Mammary epithelial cell (primary cell): ENCODE measurements around the gene KCNAB2.

ENCODE experiments used
- EZH2 ChIP-seq: IDR thresholded peaks from 2 replicates; pipeline ENCODE4 v1.6.1; 2012; ENCODE audit warnings: low read length, inconsistent platforms, borderline replicate concordance
- TF ChIP-seq, protein P1 (sequence below), 2 donors: IDR thresholded peaks in 1 of 2; conservative IDR thresholded peaks in 1 of 2; 2 replicates each; pipeline ENCODE4 v1.5.1; 2011 to 2012; ENCODE audit warnings: inconsistent platforms in 2 of 2, low read length in 2 of 2, mild to moderate bottlenecking in 2 of 2, control low read depth in 1 of 2, low read depth in 1 of 2; ENCODE audit not compliant: insufficient read depth in 1 of 2; ENCODE audit errors: extremely low read depth in 1 of 2

DNA sequence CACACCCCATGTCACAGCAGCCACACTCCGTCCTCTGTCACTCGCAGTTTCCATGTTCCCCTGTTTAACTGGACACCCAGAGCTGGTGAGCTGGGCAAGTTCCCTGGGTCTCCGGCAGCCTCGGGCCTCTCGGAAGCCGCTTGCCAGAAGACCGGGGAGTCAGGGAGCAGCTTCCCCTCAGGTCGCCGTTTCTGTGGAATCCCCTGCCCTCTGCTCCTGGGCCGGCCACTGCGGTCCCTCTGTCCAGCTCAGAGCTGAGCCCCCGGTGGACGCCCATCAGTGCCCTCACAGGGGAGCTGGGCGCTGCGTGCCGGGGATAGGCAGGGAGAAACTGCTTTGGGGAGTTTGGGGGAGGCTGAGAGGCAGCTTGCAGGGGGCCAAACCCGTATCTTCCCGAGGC is 37.7 kb downstream of the KCNAB2 start:
- TF ChIP-seq, protein P1, sequence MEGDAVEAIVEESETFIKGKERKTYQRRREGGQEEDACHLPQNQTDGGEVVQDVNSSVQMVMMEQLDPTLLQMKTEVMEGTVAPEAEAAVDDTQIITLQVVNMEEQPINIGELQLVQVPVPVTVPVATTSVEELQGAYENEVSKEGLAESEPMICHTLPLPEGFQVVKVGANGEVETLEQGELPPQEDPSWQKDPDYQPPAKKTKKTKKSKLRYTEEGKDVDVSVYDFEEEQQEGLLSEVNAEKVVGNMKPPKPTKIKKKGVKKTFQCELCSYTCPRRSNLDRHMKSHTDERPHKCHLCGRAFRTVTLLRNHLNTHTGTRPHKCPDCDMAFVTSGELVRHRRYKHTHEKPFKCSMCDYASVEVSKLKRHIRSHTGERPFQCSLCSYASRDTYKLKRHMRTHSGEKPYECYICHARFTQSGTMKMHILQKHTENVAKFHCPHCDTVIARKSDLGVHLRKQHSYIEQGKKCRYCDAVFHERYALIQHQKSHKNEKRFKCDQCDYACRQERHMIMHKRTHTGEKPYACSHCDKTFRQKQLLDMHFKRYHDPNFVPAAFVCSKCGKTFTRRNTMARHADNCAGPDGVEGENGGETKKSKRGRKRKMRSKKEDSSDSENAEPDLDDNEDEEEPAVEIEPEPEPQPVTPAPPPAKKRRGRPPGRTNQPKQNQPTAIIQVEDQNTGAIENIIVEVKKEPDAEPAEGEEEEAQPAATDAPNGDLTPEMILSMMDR (conservative IDR thresholded peaks at IDR 0.05 in 1 of 2, IDR thresholded peaks at IDR 0.05 in 1 of 2; ENCODE audit: extremely low read depth in 1 of 2, insufficient read depth in 1 of 2, low read depth in 1 of 2, low read length in 2 of 2): no peak
- TF ChIP-seq EZH2: no peak
